GM06990 (cell line): ENCODE results near the gene CERS4.

Experiments used
- DNase-seq: peaks from one replicate; pipeline ENCODE4 v3.0.0-alpha.2; 2011; ENCODE audit not compliant: insufficient read length; ENCODE audit errors: extremely low read depth
- H3K27me3 ChIP-seq: replicated peaks from 2 replicates; pipeline ENCODE4 v1.6.0; 2011; ENCODE audit warnings: low read length; ENCODE audit not compliant: control insufficient read depth, insufficient read depth
- H3K36me3 ChIP-seq: 2 replicates; pipeline ENCODE4 v1.5.1; 2011; ENCODE audit warnings: low read length; ENCODE audit not compliant: control insufficient read depth, insufficient read depth
- H3K4me3 ChIP-seq: replicated peaks from 2 replicates; pipeline ENCODE4 v1.5.1; 2011; ENCODE audit warnings: low read depth, mild to moderate bottlenecking, control low read depth, low read length
- TF ChIP-seq, protein P1 (sequence below): IDR thresholded peaks from 2 replicates; pipeline ENCODE4 v1.5.1; 2011; ENCODE audit warnings: low read length, control low read depth, mild to moderate bottlenecking, inconsistent platforms; ENCODE audit not compliant: insufficient read depth, poor library complexity, severe bottlenecking

CERS4 gene

GRCh38 chr19:8209462-8210378, 550 bp downstream of the CERS4 start:
- TF ChIP-seq, protein P1, sequence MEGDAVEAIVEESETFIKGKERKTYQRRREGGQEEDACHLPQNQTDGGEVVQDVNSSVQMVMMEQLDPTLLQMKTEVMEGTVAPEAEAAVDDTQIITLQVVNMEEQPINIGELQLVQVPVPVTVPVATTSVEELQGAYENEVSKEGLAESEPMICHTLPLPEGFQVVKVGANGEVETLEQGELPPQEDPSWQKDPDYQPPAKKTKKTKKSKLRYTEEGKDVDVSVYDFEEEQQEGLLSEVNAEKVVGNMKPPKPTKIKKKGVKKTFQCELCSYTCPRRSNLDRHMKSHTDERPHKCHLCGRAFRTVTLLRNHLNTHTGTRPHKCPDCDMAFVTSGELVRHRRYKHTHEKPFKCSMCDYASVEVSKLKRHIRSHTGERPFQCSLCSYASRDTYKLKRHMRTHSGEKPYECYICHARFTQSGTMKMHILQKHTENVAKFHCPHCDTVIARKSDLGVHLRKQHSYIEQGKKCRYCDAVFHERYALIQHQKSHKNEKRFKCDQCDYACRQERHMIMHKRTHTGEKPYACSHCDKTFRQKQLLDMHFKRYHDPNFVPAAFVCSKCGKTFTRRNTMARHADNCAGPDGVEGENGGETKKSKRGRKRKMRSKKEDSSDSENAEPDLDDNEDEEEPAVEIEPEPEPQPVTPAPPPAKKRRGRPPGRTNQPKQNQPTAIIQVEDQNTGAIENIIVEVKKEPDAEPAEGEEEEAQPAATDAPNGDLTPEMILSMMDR, result peak; percentile 4
- peak; percentile 86 for DNase-seq
- H3K36me3 ChIP-seq, result peaks cover 4% of the 10 kb centered on the region
- H3K4me3 ChIP-seq, result peak overlapping the region; percentile 96
- no peaks in the 10 kb centered on the region for H3K27me3 ChIP-seq

GRCh38 chr19:8210421-8211101, 1.4 kb downstream of the CERS4 start:
- Histone ChIP-seq H3K36me3 (peaks cover 5% of the 10 kb centered on the region), H3K4me3 (peak overlapping the region; percentile 96), H3K27me3 (no peaks in the 10 kb centered on the region)
- DNase-seq, result no peak
- TF ChIP-seq, protein P1, result no peak

- no peak for DNase-seq
- H3K36me3 ChIP-seq, result peaks cover 8% of the 10 kb centered on the region
- no peaks in the 10 kb centered on the region for H3K27me3 ChIP-seq
- TF ChIP-seq, protein P1, result no peak
- no peak overlapping the region for H3K4me3 ChIP-seq
Observed at GRCh38 chr19:8212212-8212611, 3.0 kb downstream of the CERS4 start.

GRCh38 chr19:8212916-8213315, 3.7 kb downstream of the CERS4 start:
- Histone ChIP-seq H3K36me3 (peaks cover 8% of the 10 kb centered on the region), H3K27me3 (no peaks in the 10 kb centered on the region), H3K4me3 (no peak overlapping the region)
- DNase-seq, result no peak
- TF ChIP-seq, protein P1, result no peak

DNA sequence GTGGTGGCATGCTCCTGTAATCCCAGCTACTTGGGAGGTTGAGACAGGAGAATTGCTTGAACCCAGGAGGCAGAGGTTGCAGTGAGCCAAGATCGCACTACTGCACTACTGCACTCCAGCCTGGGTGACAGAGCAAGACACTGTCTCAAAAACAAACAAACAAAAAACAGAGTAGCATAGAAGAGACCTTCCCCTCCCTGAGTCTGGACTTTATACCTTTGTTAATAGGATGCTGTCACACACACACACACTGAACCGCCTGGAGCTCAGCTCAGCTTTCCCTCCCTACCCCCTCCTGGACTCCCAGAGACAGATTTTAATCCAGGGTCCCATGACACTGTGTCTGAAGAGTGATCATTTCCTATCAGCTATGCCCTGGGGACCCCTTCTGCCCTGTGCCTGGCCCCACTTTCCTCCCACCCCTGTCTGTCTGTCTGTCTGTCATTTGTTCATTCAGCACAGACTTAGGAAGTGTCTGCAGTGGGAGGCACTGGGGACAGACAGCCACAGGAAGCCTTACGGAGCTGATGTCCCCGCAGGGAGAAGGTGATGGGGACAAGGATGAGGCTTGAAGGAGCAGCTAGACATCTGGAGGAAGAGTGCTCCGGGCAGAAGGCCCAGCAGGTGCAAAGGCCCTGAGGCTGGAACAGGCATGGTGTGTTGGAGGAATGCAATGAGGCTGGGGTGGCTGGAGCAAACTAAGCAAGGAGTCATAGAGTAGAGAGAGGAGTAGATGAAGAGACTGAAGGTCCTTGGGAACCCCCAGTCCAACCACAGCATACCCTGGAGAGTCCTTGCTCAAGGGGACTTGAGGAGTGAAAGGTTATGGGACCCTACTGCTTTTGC, 4.9 kb downstream of the CERS4 start:
- TF ChIP-seq, protein P1, result no peak
- no peak overlapping the region for H3K4me3 ChIP-seq

More for the DNA sequence above, 4.9 kb downstream of the CERS4 start:
- H3K27me3 ChIP-seq, result no peaks in the 10 kb centered on the region
- DNase-seq, result no peak
- peaks cover 9% of the 10 kb centered on the region for H3K36me3 ChIP-seq
